Nucleus accumbens (tissue), 56 donors: ENCODE data around the gene RGS14.

Source experiments
- DNase-seq, 56 donors: peaks; one replicate each; lab custom pipeline; 2025; lab: John Stamatoyannopoulos, UW

Gene RGS14

DNA sequence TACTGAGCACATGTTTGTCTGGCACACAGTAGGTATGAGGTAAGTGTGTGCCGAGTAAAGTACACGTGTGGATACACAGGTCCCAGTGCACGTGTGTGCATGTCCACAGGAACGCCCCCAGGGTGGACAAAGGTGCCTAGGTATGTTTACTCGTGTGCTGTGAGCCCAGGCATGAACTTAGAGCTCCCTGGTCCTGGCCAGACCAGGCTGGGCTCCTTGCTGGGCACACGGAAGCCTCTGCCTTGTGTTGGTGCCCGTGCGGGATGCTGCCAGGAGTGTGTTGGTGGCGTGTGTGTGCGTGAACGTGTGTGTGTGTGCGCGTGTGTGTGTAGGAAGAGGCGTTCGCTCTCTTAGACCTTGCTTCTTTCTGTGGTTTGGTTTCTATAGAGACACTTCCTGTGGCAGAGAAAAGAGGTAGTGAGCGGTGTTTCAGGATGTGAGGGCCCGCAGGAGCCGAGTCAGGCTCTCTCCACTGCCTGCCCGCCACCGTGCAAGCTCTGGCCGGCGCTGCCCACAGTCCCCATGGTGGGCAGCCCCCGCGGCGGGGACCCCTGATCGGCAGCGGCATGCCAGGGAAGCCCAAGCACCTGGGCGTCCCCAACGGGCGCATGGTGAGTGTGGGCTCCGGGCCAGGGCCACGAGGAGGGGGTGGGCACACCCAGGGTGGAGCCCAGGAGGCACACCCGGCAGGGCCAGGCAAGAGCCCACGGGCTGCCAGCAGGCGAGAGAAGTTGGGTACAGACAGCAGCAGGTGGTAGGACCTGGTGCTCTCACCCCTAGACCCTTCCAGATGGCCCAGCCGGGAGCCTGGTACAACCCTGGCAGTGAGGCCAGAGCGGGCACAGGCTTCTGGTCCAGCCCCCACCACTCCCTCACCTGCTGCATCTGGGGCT lies at the start of gene RGS14:
Gene RGS14 (plus strand): TSS at position 466 of the 893 bp plus-strand sequence. CDS start 101 bp downstream, at position 567.
- peak in 18 of 56 donors; percentile 19 to 66 (median 34) for DNase-seq

DNA sequence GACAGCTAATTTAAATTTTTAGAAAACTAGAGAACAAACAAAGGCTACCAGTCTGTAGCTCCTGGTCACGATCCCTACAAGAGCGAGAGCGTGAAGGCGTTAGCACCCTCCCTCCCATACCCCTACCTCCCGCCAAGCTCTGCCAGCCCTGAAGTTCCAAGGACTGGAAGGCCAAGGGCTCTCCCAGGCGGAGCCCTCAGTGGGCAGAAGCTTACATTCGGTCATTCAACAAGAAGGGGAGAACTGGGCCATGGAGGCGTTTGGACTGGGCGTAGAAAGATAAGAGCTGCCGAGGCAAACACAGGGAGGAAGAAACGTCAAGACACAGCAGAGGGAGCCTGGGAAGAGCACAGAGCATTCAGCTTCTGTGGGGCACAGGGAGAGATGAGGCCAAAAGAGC lies 49.0 kb upstream of the RGS14 start:
- no peak for DNase-seq

GRCh38 chr5:177309351-177310191 lies 48.2 kb upstream of the RGS14 start:
- peak in 11 of 56 donors; percentile 15 to 48 (median 34) for DNase-seq

GRCh38 chr5:177310332-177310731 lies 47.4 kb upstream of the RGS14 start:
- DNase-seq: no peak

DNA sequence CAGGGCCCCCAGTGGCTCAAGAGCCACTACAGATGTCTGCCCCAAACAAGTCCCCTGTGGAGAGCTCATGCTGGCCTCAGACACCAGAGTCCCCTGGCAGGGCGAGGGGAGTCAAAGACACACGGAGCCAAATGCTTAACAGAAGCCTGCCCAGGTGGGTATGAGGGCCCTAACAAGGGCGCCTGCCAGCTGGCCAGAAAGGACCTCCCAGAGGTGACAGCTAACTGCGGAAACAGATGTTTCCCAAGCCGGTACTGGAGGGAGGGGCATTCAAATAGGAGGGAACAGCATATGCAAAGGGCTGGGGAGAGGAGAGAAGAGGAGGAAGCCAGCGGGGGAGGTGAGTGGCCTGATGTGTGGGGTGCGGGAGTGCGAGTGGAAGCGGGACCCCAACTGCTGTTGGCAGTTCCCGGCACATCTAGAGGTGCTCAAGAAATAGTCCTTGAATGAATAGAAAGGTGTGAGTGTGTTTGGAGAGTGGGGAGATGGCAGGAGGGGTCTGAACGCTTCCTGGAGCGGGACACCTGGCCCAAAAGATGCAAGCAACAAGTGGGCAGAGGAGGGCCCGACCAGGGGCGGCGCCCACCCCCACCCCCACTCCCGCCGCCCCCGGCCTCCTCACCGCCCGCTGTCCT lies 46.9 kb upstream of the RGS14 start:
- no peak for DNase-seq

- no peak for DNase-seq
Observed at GRCh38 chr5:177311392-177311722, 46.4 kb upstream of the RGS14 start.

GRCh38 chr5:177311723-177312648 lies 45.7 kb upstream of the RGS14 start, which contains the start of gene MXD3:
Gene MXD3 (minus strand): TSS chr5:177311898. CDS start chr5:177311830, 68 bp downstream.
- peak in 54 of 56 donors; percentile 33 to 96 (median 82) for DNase-seq

- DNase-seq: no peak
Observed at GRCh38 chr5:177312649-177313181, 45.0 kb upstream of the RGS14 start.

DNA sequence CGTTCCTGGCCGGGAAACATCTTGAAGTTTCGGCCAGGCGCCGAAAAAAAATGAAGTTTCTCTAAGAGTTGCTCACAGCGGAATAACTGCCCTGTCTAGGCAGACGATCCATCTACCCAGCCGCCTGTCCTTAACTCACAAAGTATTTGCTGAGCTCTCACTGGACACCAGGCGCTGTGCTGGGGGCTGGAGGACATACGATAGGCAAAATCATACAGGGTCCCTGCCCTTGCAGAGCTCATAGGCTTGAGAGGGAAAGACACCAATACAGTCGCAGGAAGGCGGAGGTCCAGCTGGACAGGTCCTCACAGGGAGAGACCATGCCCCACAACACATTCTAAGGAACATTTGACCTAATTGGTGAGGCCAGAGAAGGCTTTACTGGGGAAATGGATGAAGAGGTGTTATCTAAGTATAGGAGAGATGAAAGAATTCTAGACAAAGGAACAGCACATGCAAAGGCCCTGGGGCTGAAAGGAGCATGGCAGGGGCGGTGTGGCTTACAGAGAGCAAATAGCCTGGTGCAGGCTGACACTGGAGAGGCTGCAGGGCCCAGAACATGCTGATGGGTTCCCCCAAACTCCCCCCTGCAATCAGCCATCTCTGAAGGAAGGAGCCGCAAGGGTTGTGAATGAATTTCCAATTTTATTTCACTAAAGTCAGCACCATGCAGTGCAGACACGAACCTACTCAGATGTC lies 44.0 kb upstream of the RGS14 start:
- no peak for DNase-seq

- DNase-seq: no peak
Observed at GRCh38 chr5:177314376-177315342, 43.1 kb upstream of the RGS14 start.

DNA sequence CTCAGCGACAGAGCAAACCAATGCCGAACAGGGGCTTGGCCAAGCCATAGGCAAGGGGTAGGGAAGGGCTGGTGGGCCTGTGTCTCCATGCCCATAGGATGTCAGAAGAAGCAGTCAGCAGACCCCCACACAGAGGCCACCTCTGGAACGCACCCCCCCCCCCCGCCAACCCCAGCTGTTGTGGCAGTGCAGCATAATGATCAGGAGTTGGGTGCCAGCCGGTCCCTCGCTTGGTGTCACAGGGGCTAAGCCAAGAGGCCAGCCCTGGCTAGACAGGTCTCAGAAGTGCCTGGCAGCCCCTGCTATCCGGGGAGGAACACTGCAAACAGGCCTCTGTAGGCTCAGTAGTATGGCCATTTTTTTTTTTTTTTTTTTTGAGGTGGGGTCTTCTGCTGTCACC lies 42.3 kb upstream of the RGS14 start:
- DNase-seq: no peak

- DNase-seq: no peak
Observed at GRCh38 chr5:177316005-177316404, 41.7 kb upstream of the RGS14 start.

- DNase-seq: peak in 37 of 56 donors; percentile 7 to 84 (median 36)
Observed at GRCh38 chr5:177317959-177318377, 39.8 kb upstream of the RGS14 start.

DNA sequence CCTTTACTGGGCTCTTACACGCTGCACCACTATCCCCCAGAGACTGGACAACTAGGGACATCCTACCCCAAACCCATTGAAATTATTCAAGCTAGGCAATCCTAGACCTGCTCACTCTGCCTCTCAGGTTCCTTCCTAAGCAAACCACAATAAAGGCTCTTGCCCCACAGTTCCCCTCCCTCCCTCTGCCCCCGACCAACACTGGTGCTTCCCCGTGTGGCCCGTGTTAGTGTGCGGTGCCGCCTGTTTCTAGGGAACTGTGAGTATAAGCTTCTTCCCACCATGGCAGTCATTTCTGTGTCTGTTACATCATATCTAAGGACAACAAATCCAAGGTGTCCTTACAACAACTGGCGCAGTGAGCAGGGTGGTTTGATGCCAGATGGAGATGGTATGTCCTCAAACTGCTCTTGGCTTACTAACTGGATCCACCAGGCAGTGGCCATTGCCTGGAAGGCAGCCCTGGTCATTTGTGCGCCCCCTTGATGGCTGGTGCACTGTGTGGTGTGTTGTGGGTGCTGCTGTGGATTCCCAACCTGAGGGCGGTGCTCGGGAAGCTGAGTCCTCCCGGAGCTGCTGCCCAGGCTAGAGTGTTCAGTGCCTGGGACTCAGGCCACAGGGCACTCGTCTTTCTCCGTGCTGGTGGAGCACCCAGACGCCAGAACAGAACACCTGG lies 37.7 kb upstream of the RGS14 start:
- no peak for DNase-seq

DNA sequence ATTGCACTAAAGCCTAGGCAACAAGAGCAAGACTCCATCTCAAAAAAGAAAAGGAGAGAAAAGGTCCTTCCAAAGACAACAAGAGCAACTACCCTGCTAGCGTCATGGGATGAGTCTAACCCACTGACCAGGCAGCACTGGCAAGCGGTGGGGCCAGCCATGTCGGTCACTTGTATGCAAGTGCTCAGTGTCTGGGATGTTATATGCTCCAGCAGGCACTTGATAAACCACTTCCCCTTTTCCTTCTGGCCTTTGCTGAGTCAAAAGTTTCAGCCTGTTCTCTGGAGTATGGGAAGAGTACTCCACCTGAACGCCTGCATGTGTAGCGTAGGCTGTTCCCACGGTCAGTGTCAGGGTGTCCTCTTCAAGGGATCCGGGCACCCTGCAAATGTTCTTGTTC lies 36.8 kb upstream of the RGS14 start:
- peak in 2 of 56 donors; percentile 11 to 16 for DNase-seq

GRCh38 chr5:177325868-177326381 lies 31.8 kb upstream of the RGS14 start:
- no peak for DNase-seq
